ENCODE results near the gene SLC17A7.

The SLC17A7 gene

GRCh38 chr19:49486710-49487276, 45.5 kb upstream of the SLC17A7 start:
- H3K27ac ChIP-seq = peak overlapping the region; percentile 98
- TF ChIP-seq ZFX (IDR thresholded peaks at IDR 0.05; ENCODE audit: borderline replicate concordance) (no peak), CTCF (IDR thresholded peaks at IDR 0.05) (no peak)

GRCh38 chr19:49486232-49486631, 44.9 kb upstream of the SLC17A7 start:
- TF ChIP-seq ZFX (IDR thresholded peaks at IDR 0.05; ENCODE audit: borderline replicate concordance) (no peak), CTCF (IDR thresholded peaks at IDR 0.05) (no peak)
- peak overlapping the region; percentile 98 for H3K27ac ChIP-seq

- TF ChIP-seq ZFX (IDR thresholded peaks at IDR 0.05; ENCODE audit: borderline replicate concordance) (no peak), CTCF (IDR thresholded peaks at IDR 0.05) (no peak)
- H3K27ac ChIP-seq = no peak overlapping the region
These were observed 39.8 kb upstream of the SLC17A7 start for GRCh38 chr19:49481020-49481683.

DNA sequence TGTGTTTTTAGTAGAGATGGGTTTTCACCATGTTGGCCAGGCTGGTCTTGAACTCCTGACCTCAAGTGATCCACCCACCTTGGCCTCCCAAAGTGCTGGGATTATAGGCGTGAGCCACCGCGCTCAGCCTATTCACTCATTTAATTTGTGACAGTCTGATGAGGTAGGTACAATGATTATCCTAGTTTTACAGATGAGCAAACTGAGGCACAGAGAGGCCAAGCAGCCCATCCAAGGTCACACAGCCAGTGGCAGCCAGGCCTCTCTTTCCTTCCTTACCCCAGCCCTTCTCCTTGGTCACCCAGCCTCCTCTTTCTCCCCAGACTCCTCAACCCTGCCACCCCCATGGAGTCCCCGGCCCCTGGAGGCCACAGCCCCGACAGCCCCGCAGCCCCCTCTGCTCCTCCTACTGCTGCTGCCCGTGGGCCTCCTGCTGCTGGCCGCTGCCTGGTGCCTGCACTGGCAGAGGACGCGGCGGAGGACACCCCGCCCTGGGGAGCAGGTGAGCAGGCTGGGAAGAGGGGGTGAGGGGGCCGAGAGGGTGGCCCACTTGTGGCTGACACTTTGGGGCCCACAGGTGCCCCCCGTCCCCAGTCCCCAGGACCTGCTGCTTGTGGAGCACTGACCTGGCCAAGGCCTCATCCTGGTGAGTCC, 38.8 kb upstream of the SLC17A7 start:
- TF ChIP-seq ZFX (IDR thresholded peaks at IDR 0.05; ENCODE audit: borderline replicate concordance) = no peak
- TF ChIP-seq CTCF (IDR thresholded peaks at IDR 0.05) = no peak
- no peak overlapping the region for H3K27ac ChIP-seq

DNA sequence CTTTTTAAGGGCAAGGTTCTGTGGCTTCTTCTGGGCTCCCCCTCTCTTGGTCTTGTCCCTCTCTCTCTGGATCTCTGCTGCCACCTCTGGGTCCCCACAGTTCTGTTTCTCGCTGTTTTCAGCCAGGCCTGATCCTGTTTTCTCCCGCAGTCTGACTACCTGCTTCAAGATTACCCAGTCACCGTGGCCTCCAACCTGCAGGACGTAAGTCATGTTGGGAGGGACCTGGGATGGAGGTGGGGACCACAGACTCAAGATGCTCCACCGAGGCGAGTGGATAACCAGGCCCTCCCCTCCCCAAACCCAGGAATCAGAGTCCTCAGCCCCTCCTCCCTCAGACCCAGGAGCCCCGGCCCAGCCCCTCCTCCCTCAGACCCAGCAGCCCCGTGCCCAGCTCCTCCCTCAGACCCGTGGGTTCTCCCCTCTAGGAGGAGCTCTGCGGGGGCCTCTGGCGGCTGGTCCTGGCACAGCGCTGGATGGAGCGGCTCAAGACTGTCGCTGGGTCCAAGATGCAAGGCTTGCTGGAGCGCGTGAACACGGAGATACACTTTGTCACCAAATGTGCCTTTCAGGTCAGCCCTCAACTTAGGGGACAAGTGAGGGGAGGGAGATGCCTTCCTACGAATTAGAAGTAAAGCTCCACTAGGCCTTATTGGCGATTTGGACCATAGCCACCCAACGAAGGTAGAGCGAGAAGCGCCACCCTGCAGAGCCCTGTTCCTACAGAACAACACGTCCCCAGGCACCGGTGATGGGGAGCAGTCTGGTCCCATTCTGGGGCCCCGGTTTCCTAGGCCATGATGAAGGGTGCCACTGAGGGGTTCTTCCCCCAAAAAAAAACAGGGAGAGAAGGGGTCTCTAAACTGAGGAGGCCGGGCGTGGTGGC, 34.9 kb upstream of the SLC17A7 start:
- no peak overlapping the region for H3K27ac ChIP-seq
- peak; percentile 69 for TF ChIP-seq CTCF (IDR thresholded peaks at IDR 0.05)
- no peak for TF ChIP-seq ZFX (IDR thresholded peaks at IDR 0.05; ENCODE audit: borderline replicate concordance)

GRCh38 chr19:49475191-49475917, 34.0 kb upstream of the SLC17A7 start:
- TF ChIP-seq CTCF (IDR thresholded peaks at IDR 0.05) (no peak), ZFX (IDR thresholded peaks at IDR 0.05; ENCODE audit: borderline replicate concordance) (no peak)
- no peak overlapping the region for H3K27ac ChIP-seq
